Fibroblast of villous mesenchyme (primary cell): ENCODE measurements around the gene IST1. TPM values are rescaled to one million over a fixed set of nuclear protein-coding genes. Genes with fewer than 3 reads are reported as not detected.

Source experiments
- DNase-seq: peaks from one replicate; pipeline ENCODE4 v3.0.0-alpha.2; 2010; ENCODE audit warnings: low read depth
- H3K4me3 ChIP-seq: 2 replicates; pipeline ENCODE4 v1.5.1; 2011; ENCODE audit warnings: low read depth, mild to moderate bottlenecking, low read length
- CTCF ChIP-seq: IDR thresholded peaks from 2 replicates; pipeline ENCODE4 v1.5.1; 2012; ENCODE audit warnings: low read depth, mild to moderate bottlenecking, low read length; ENCODE audit not compliant: insufficient read depth
- total RNA-seq: library from RNA; depleted of rRNA; stranded (reverse); fragments of >200 nt; gene quantifications from 2 replicates; pipeline ENCODE4 v1.2.3, GENCODE V29; 2012

IST1 gene
- total RNA-seq, 1 donor = 206 TPM

GRCh38 chr16:71954180-71954579, 58.8 kb downstream of the IST1 start:
- no peak for TF ChIP-seq CTCF
- no peak overlapping the region for H3K4me3 ChIP-seq
- no peak for DNase-seq

GRCh38 chr16:71954699-71955195, 59.4 kb downstream of the IST1 start:
- H3K4me3 ChIP-seq = no peak overlapping the region
- TF ChIP-seq CTCF = no peak
- no peak for DNase-seq

- no peak for TF ChIP-seq CTCF
- peak; percentile 3 for DNase-seq
- H3K4me3 ChIP-seq = no peak overlapping the region
Measured at GRCh38 chr16:71956486-71956885, 61.2 kb downstream of the IST1 start.

- no peak overlapping the region for H3K4me3 ChIP-seq
- DNase-seq = peak; percentile 87
- peak; percentile 90 for TF ChIP-seq CTCF
Measured at GRCh38 chr16:71961066-71962039, 66.0 kb downstream of the IST1 start.

GRCh38 chr16:71963125-71963875, 68.0 kb downstream of the IST1 start:
- TF ChIP-seq CTCF = no peak
- no peak for DNase-seq
- no peak overlapping the region for H3K4me3 ChIP-seq

GRCh38 chr16:71965223-71965622, 69.9 kb downstream of the IST1 start:
- no peak for DNase-seq
- H3K4me3 ChIP-seq = no peak overlapping the region
- TF ChIP-seq CTCF = no peak
